Right cardiac atrium (tissue), 5 donors: ENCODE results near the gene CORO6. TPM values are rescaled to one million over a fixed set of nuclear protein-coding genes. Genes with fewer than 3 reads are reported as not detected.
A peak's percentile ranks its signal among the peaks of the same experiment; 100 is the strongest.

Source experiments
- ATAC-seq, 2 donors: fragments of 200-7000 bp; cut with Tn5 transposase; one replicate each; pipeline versions ENCODE4 v1.8.0 to v1.9.1; 2020; ENCODE audit warnings: moderate library complexity in 2 of 2, mild to moderate bottlenecking in 1 of 2
- DNase-seq, 3 donors: peaks; one replicate each; pipeline ENCODE4 v3.0.0-alpha.2; 2020
- H3K27ac ChIP-seq: one replicate; pipeline ENCODE4 v1.5.1; 2013; ENCODE audit warnings: mild to moderate bottlenecking, low read length, control low read depth, moderate library complexity
- H3K27me3 ChIP-seq: one replicate; pipeline ENCODE4 v1.6.1; 2013; ENCODE audit not compliant: control insufficient read depth, insufficient read depth
- H3K4me1 ChIP-seq: one replicate; pipeline ENCODE4 v1.6.1; 2013; ENCODE audit warnings: low read length; ENCODE audit not compliant: control insufficient read depth, insufficient read depth
- H3K4me3 ChIP-seq: one replicate; pipeline ENCODE4 v1.5.1; 2013; ENCODE audit warnings: low read length, control low read depth
- H3K9me3 ChIP-seq: one replicate; pipeline ENCODE4 v1.6.1; 2013; ENCODE audit warnings: low read length; ENCODE audit not compliant: control insufficient read depth
- WGBS: extraction: QIAGEN DNeasy Blood & Tissue Kit; methylation state at CpG from one replicate; pipeline ENCODE4 v1.1.7; 2013; 5-methylcytosine and 5-hydroxymethylcytosine counted together
- intact Hi-C, 4 donors: fragments of 100-400 bp; cut with DNase I; formaldehyde crosslinking; loops; one replicate each; pipeline versions ENCODE4 v1.11.0 to v1.14.0; 2022 to 2023
- polyA plus RNA-seq: library from polyadenylated mRNA; stranded (reverse); fragments of 200-250 nt; gene quantifications from one replicate; pipeline ENCODE4 v1.2.3, GENCODE V29; 2013
- total RNA-seq, 4 donors: library from RNA; stranded (reverse); fragmentation: NEBNext Ultra II Directional; extraction: Animal tissue kit (Norgen Biotek cat#: 25700); gene quantifications; one replicate each; pipeline ENCODE4 v1.2.1, GENCODE V29; 2021
- donor health status: healthy with polysubstance abuse.
- donor health status: DM: no; HTN: yes; CAD: no.
- donor health status: DM: no; HTN: no; CAD: no.
- donor health status: DM: no; HTN: yes; CAD: no; lungs with severe emphysema.
- donor health status: DM: yes; HTN: yes; CAD: no.

Gene CORO6
- total and polyA plus RNA-seq, 5 donors: 93.5 to 148 (median 108) TPM

DNA sequence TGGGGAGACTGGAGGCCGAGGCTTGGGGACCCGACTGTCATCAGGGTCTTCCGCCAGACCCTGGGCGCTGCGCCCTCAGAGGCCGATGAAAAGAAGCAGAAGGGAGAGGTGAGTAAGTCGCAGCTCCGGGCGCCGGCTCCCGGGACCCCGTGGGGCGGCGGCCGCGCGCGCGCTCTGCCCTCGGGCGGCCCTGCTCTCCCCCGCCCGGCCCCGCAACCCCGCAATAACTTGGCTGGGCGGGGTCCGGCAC, 55.5 kb downstream of the CORO6 start:
- under 1% methylated on average over 27 of the region's 27 CpGs for WGBS
- ATAC-seq (peak; percentile 1 to 3), DNase-seq (no peak)
- H3K9me3 ChIP-seq: no peaks in the 10 kb centered on the region
- peaks cover 8% of the 10 kb centered on the region for H3K4me1 ChIP-seq
- intact Hi-C loops: no loop called here
- peak overlapping the region; percentile 63 for H3K4me3 ChIP-seq
- no peaks in the 10 kb centered on the region for H3K27me3 ChIP-seq
- peak overlapping the region; percentile 61 for H3K27ac ChIP-seq

DNA sequence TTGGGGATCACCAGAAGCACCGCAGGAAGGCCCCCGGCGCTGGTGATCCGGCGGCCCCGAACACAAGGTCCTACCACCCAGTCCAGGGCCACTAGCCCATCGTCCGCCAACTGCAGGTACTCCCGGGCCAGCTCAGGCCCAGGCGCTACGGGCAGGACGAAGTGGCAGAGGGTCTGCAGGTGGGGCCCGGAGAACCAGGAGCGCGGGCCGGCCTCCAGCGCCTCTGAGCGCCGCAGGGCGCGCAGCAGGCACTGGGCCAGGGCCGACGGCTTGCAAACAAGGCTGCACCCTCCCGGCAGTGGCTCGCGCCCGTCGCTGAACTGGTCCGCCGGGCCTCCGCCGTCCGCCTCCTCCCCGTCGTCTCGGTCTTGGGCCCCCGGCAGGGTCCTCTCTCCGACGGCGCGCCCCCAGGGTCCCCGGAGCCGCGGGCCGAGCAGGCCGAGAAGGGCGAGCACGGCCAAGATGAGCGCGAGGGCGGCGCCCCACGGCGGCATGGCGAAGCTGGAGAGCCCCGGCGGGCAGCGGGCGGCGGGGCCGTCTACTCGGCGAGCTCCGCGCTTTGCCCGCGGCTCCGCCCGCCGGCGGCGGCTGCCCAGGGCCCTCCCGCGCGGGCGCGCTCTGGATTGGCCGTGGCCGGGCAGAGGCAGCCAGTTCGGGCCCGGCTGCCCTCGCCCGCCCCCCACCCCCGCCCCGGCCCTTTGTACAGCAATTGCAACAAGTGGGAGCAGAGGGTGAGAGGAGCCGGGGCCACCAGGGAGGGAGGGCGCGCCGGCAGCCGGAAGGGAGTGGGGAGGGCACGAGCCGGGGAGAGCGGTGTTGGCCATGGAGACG, 56.0 kb downstream of the CORO6 start, which contains the start of gene ABHD15:
Gene ABHD15, minus strand, starts transcription at position 565 of the 831 bp plus-strand sequence. Its CDS starts 71 bp downstream, at position 494.
- DNase-seq (peak; percentile 76 to 89 (median 89)), ATAC-seq (peak; percentile 48 to 57)
- peak within 1 kb of the TSS; percentile 63 for H3K4me3 ChIP-seq
- no peaks in the 10 kb centered on the region for H3K27me3 ChIP-seq
- H3K9me3 ChIP-seq: no peaks in the 10 kb centered on the region
- WGBS: 2% methylated on average over 94 of the region's 94 CpGs
- H3K4me1 ChIP-seq: peaks cover 8% of the 10 kb centered on the region
- intact Hi-C loops: no loop called here
- H3K27ac ChIP-seq: peak within 1 kb of the TSS; percentile 61

DNA sequence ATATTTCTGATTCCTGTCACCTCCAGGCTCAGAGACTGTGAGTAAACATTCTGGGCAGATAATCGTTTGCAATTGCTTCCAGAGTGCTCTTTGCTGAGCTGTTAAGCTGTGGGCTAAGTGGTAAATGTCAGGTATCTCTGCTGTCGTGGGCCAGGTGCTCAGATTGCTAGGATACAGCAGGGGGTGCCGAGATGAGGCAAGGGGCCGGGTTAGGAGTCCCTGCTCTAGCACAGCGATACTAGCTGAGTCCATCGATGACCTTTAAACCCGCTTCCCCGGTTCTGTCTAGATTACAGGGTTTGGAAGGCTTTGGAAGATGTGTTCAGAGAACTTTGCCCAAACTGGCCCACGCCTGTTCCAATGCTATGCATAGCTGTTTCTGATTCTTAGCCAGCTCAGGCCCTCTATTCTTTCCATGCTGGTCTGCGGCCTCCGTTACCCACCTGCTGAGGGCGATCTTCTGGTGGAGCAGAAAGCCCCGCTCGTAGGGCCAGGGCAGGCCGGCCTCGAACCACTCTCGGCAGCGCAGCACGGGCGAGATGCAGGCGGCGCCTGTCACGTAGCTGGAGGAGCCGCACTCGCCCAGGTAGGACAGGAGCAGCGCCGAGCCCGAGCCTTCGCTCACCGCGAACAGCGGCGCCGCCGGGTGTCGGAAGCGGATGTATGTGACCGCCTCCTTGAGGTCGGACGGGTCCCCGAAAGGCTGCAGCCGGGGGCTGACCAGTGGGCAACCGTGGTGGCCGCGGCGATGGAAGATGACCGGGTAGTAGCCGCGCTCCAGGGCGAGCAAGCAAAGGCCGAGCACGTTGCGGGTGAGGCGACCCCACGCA, 56.9 kb downstream of the CORO6 start:
- DNase-seq (peak; percentile 37 to 76 (median 73)), ATAC-seq (peak in 1 of 2 donors; percentile 1)
- Histone ChIP-seq H3K27me3 (no peaks in the 10 kb centered on the region), H3K4me3 (peak overlapping the region; percentile 63), H3K4me1 (peaks cover 9% of the 10 kb centered on the region), H3K9me3 (no peaks in the 10 kb centered on the region), H3K27ac (no peak overlapping the region)
- intact Hi-C loops: no loop called here
- 22% methylated on average over 55 of the region's 55 CpGs for WGBS

Other genes starting within 250 kb of the CORO6 start
- gene TAOK1, start 232.5 kb downstream of the CORO6 start, total RNA-seq: 10 to 100 TPM; 46.7 to 72.2 (median 51.1) TPM
- gene TAOK1, start 232.5 kb downstream of the CORO6 start, polyA plus RNA-seq: 9.8 TPM
- gene ABHD15, start 55.9 kb downstream of the CORO6 start, total RNA-seq: 1 to 10 TPM; 6.6 to 7.5 (median 7.3) TPM
- 5.2 TPM for gene ABHD15, start 55.9 kb downstream of the CORO6 start, polyA plus RNA-seq
- 10 to 100 TPM; 30.6 to 45.3 (median 38.3) TPM for gene TP53I13, start 54.2 kb downstream of the CORO6 start, total RNA-seq
- gene TP53I13, start 54.2 kb downstream of the CORO6 start, polyA plus RNA-seq: 53.0 TPM
- 10 to 100 TPM; 31.4 to 37.8 (median 34.8) TPM for gene GIT1, start 33.3 kb downstream of the CORO6 start, total RNA-seq
- gene GIT1, start 33.3 kb downstream of the CORO6 start, polyA plus RNA-seq: 25.5 TPM
- gene ANKRD13B, start 29.8 kb downstream of the CORO6 start, total RNA-seq: 10 to 100 TPM in 1 of 4 donors, 1 to 10 TPM in 3; 5.4 to 11.0 (median 7.4) TPM
- gene ANKRD13B, start 29.8 kb downstream of the CORO6 start, polyA plus RNA-seq: 5.0 TPM